Left renal cortex interstitium (tissue), 4 donors: Measurements from ENCODE around the gene MAT2A. TPM values are rescaled to one million over a fixed set of nuclear protein-coding genes. Genes with fewer than 3 reads are reported as not detected.
"Not testable (repeated sequence)": the region's sequence is repeated elsewhere in the genome, so short reads cannot be mapped to it uniquely, and the experiment has no call there.

Experiments used
- DNase-seq, 4 donors: peaks; one replicate each; pipeline ENCODE4 v3.0.0-alpha.2; 2013; ENCODE audit warnings: low read depth in 4 of 4, low spot score in 2 of 4, missing footprints in 1 of 4
- polyA plus RNA-seq, 4 donors: library from polyadenylated mRNA; unstranded; fragments of 120-200 nt; gene quantifications; one replicate each; pipeline ENCODE4 v1.2.1, GENCODE V29; 2013; ENCODE audit not compliant: insufficient read length in 4 of 4

MAT2A gene
- polyA plus RNA-seq, 4 donors, result 277 to 434 (median 344) TPM

- no peak for DNase-seq
These were observed 38.6 kb downstream of the MAT2A start, which contains the start of gene VAMP8 for GRCh38 chr2:85577386-85578242. Gene VAMP8, plus strand, starts transcription at chr2:85577586. Its CDS starts 61 bp downstream, at chr2:85577647.

- no peak for DNase-seq
These were observed 39.5 kb downstream of the MAT2A start for GRCh38 chr2:85578243-85579180.

- DNase-seq, result no peak
These were observed 40.4 kb downstream of the MAT2A start for GRCh38 chr2:85579266-85579935.

GRCh38 chr2:85580206-85580605 is 41.2 kb downstream of the MAT2A start:
- no peak for DNase-seq

- no peak for DNase-seq
These were observed 43.5 kb downstream of the MAT2A start for GRCh38 chr2:85582492-85582891.

GRCh38 chr2:85583667-85584353 is 44.8 kb downstream of the MAT2A start:
- no peak for DNase-seq

GRCh38 chr2:85584354-85584856 is 45.4 kb downstream of the MAT2A start, which contains the start of gene VAMP5:
Gene VAMP5, plus strand, starts transcription at chr2:85584431. Its CDS starts 60 bp downstream, at chr2:85584491.
- no peak for DNase-seq

GRCh38 chr2:85584857-85585780 is 46.2 kb downstream of the MAT2A start:
- DNase-seq, result no peak

- DNase-seq, result no peak
These were observed 46.8 kb downstream of the MAT2A start for GRCh38 chr2:85585781-85586105.

- DNase-seq, result no peak
These were observed 49.3 kb downstream of the MAT2A start for GRCh38 chr2:85588236-85588635.

- DNase-seq, result no peak
These were observed 49.7 kb downstream of the MAT2A start for GRCh38 chr2:85588645-85589044.

- no peak for DNase-seq
These were observed 50.2 kb downstream of the MAT2A start for GRCh38 chr2:85589181-85589580.

GRCh38 chr2:85589982-85590791 is 51.2 kb downstream of the MAT2A start:
- no peak for DNase-seq

GRCh38 chr2:85590950-85591349 is 52.0 kb downstream of the MAT2A start:
- DNase-seq, result no peak

- DNase-seq, result no peak
These were observed 52.6 kb downstream of the MAT2A start for GRCh38 chr2:85591563-85591962.

GRCh38 chr2:85592299-85592698 is 53.3 kb downstream of the MAT2A start:
- not testable (repeated sequence) for DNase-seq

- no peak for DNase-seq
These were observed 54.1 kb downstream of the MAT2A start for GRCh38 chr2:85593023-85593422.
